Keratinocyte (primary cell): ENCODE results near the gene MED4. TPM values are rescaled to one million over a fixed set of nuclear protein-coding genes. Genes with fewer than 3 reads are reported as not detected.

Experiments used
- DNase-seq: peaks from one replicate; pipeline ENCODE4 v3.0.0-alpha.2; 2011; ENCODE audit warnings: low read depth, missing footprints, low spot score
- FAIRE-seq: peaks from 2 replicates; lab custom pipeline; 2011; peaks lifted over from hg19 to GRCh38; lab: Jason Lieb, UNC
- H2AFZ ChIP-seq: 2 replicates; pipeline ENCODE4 v1.6.0; 2012; ENCODE audit warnings: low read length, control low read depth, inconsistent platforms; ENCODE audit not compliant: control insufficient read depth
- H3K27ac ChIP-seq: 2 replicates; pipeline ENCODE4 v1.5.1; 2011; ENCODE audit warnings: low read length; ENCODE audit not compliant: control insufficient read depth, insufficient read depth
- H3K27me3 ChIP-seq: 3 replicates; pipeline ENCODE4 v1.6.0; 2011; ENCODE audit warnings: low read length; ENCODE audit not compliant: control insufficient read depth, insufficient read depth; ENCODE audit errors: extremely low read depth
- H3K36me3 ChIP-seq, 2 experiments: 2 replicates in 1 of 2; 3 replicates in 1 of 2; pipeline ENCODE4 v1.5.1; 2011; ENCODE audit warnings: low read length in 2 of 2, mild to moderate bottlenecking in 1 of 2; ENCODE audit not compliant: control insufficient read depth in 2 of 2, insufficient read depth in 2 of 2; ENCODE audit errors: extremely low read depth in 1 of 2
- H3K4me1 ChIP-seq: 3 replicates; pipeline ENCODE4 v1.5.1; 2011; ENCODE audit warnings: low read length; ENCODE audit not compliant: control insufficient read depth, insufficient read depth; ENCODE audit errors: extremely low read depth
- H3K4me2 ChIP-seq: 3 replicates; pipeline ENCODE4 v1.6.0; 2011; ENCODE audit warnings: low read depth, low read length; ENCODE audit not compliant: control insufficient read depth, insufficient read depth; ENCODE audit errors: extremely low read depth
- H3K4me3 ChIP-seq, 3 experiments: fragments of 200-600 bp in 1 of 3; sonication (generic) in 1 of 3; 2 replicates in 2 of 3; 3 replicates in 1 of 3; pipeline ENCODE4 v1.5.1; 2011 to 2016; ENCODE audit warnings: low read length in 3 of 3, mild to moderate bottlenecking in 3 of 3, control low read depth in 2 of 3, inconsistent platforms in 1 of 3, low read depth in 1 of 3, mixed read lengths in 1 of 3, mixed run types in 1 of 3, moderate library complexity in 1 of 3; ENCODE audit not compliant: control insufficient read depth in 2 of 3, insufficient read depth in 2 of 3; ENCODE audit errors: extremely low read depth in 1 of 3
- H3K79me2 ChIP-seq: 2 replicates; pipeline ENCODE4 v1.6.0; 2012; ENCODE audit warnings: low read length; ENCODE audit not compliant: control insufficient read depth, insufficient read depth
- H3K9ac ChIP-seq: 3 replicates; pipeline ENCODE4 v1.6.0; 2011; ENCODE audit warnings: low read length; ENCODE audit not compliant: control insufficient read depth, insufficient read depth; ENCODE audit errors: extremely low read depth
- H3K9me1 ChIP-seq: 3 replicates; pipeline ENCODE4 v1.6.0; 2011; ENCODE audit warnings: low read length; ENCODE audit not compliant: control insufficient read depth, insufficient read depth; ENCODE audit errors: extremely low read depth
- H3K9me3 ChIP-seq: 2 replicates; pipeline ENCODE4 v1.5.1; 2012; ENCODE audit warnings: low read depth, low read length; ENCODE audit not compliant: control insufficient read depth
- H4K20me1 ChIP-seq: 3 replicates; pipeline ENCODE4 v1.6.0; 2011; ENCODE audit warnings: low read length; ENCODE audit not compliant: control insufficient read depth, insufficient read depth; ENCODE audit errors: extremely low read depth
- EZH2 ChIP-seq: IDR thresholded peaks from one replicate; pipeline ENCODE4 v1.6.1; 2012; ENCODE audit warnings: inconsistent platforms, mild to moderate bottlenecking, low read length, moderate library complexity
- dilution Hi-C: fragments of 300-500 bp; cut with MboI; formaldehyde crosslinking; loops from one replicate; pipeline ENCODE4 v1.7.0; 2020; ENCODE audit warnings: low sequenced_read_pairs; ENCODE audit not compliant: extremely low pct_ligation_motif_present
- polyA plus RNA-seq, 5 experiments: library from polyadenylated mRNA; depleted of rRNA in 3 of 5; stranded (reverse) in 3 of 5; stranded (forward) in 1 of 5; unstranded in 1 of 5; fragments of >200 nt; gene quantifications; 1 replicate in 1 of 5; 2 replicates in 3 of 5; 3 replicates in 1 of 5; pipeline versions ENCODE4 v1.2.1 to v1.2.3, GENCODE V29; 2011 to 2012; ENCODE audit warnings: missing spikeins in 2 of 5, low read depth in 1 of 5, low replicate concordance in 1 of 5
- TF ChIP-seq, protein P1 (sequence below), 3 experiments: IDR thresholded peaks in 1 of 3; conservative IDR thresholded peaks in 1 of 3; optimal IDR thresholded peaks in 1 of 3; 2 replicates in 2 of 3; 3 replicates in 1 of 3; pipeline versions ENCODE3 to v1.5.1; 2011; ENCODE audit warnings: low read length in 3 of 3, mild to moderate bottlenecking in 3 of 3, moderate library complexity in 2 of 3, control low read depth in 1 of 3, inconsistent platforms in 1 of 3; ENCODE audit not compliant: insufficient read depth in 2 of 3; ENCODE audit errors: extremely low read depth in 1 of 3

MED4 gene
- polyA plus RNA-seq, 1 donor (not counting 4 experiments of a cell fraction or from before 2014, with no cell fraction given), result 62.4 TPM

GRCh38 chr13:48126944-48127830, 32.3 kb upstream of the MED4 start:
- Histone ChIP-seq H4K20me1 (no peaks in the 10 kb centered on the region), H3K4me2 (peak overlapping the region; percentile 72), H3K4me1 (peaks cover 29% of the 10 kb centered on the region), H3K79me2 (no peaks in the 10 kb centered on the region), H3K9ac (peak overlapping the region; percentile 3), H3K9me1 (no peaks in the 10 kb centered on the region), H3K9me3 (no peaks in the 10 kb centered on the region), H3K27me3 (no peaks in the 10 kb centered on the region), H2AFZ (peak overlapping the region; percentile 77), H3K4me3 (no peak overlapping the region), H3K27ac (peak overlapping the region; percentile 48), H3K36me3 (no peaks in the 10 kb centered on the region)
- dilution Hi-C loops, result no loop called here
- FAIRE-seq (peak; percentile 93), DNase-seq (no peak)
- TF ChIP-seq, protein P1, sequence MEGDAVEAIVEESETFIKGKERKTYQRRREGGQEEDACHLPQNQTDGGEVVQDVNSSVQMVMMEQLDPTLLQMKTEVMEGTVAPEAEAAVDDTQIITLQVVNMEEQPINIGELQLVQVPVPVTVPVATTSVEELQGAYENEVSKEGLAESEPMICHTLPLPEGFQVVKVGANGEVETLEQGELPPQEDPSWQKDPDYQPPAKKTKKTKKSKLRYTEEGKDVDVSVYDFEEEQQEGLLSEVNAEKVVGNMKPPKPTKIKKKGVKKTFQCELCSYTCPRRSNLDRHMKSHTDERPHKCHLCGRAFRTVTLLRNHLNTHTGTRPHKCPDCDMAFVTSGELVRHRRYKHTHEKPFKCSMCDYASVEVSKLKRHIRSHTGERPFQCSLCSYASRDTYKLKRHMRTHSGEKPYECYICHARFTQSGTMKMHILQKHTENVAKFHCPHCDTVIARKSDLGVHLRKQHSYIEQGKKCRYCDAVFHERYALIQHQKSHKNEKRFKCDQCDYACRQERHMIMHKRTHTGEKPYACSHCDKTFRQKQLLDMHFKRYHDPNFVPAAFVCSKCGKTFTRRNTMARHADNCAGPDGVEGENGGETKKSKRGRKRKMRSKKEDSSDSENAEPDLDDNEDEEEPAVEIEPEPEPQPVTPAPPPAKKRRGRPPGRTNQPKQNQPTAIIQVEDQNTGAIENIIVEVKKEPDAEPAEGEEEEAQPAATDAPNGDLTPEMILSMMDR (optimal IDR thresholded peaks at IDR 0.05 in 1 of 3, IDR thresholded peaks at IDR 0.05 in 1 of 3, conservative IDR thresholded peaks at IDR 0.05 in 1 of 3; ENCODE audit: extremely low read depth in 1 of 3, insufficient read depth in 2 of 3, low read length in 3 of 3), result peak; percentile 53 to 65 (median 63)
- TF ChIP-seq EZH2, result no peak

DNA sequence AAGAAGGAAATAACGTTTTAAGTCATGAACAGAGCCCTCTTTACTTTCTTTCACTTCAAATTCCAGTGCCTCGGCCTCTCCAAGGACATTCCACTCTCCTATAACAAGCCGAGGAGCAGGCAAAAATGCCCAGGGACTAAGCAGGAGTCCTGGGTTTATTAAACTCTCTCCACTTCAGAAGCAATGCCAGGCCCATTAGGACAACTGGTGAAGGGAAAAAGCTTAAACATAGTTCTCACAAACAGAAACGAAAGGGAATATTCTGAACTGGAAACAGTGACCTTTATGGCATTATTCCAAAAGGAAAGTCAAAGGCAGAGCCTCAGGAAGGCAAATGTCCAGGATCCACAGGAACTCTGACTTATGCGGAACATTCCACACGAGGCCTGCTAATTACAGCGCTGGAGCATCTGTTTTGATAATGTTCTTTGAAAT, 30.9 kb upstream of the MED4 start:
- Histone ChIP-seq H3K4me1 (peaks cover 18% of the 10 kb centered on the region), H3K36me3 (no peaks in the 10 kb centered on the region), H3K4me2 (no peak overlapping the region), H3K9ac (no peak overlapping the region), H2AFZ (no peak overlapping the region), H3K27ac (no peak overlapping the region), H3K9me3 (no peaks in the 10 kb centered on the region), H3K4me3 (no peak overlapping the region), H4K20me1 (no peaks in the 10 kb centered on the region), H3K79me2 (no peaks in the 10 kb centered on the region), H3K9me1 (no peaks in the 10 kb centered on the region), H3K27me3 (no peaks in the 10 kb centered on the region)
- dilution Hi-C loops, result no loop called here
- no peak for DNase-seq
- TF ChIP-seq EZH2, result no peak
- TF ChIP-seq, protein P1 (optimal IDR thresholded peaks at IDR 0.05 in 1 of 3, IDR thresholded peaks at IDR 0.05 in 1 of 3, conservative IDR thresholded peaks at IDR 0.05 in 1 of 3; ENCODE audit: extremely low read depth in 1 of 3, insufficient read depth in 2 of 3, low read length in 3 of 3), result no peak
- FAIRE-seq, result peak; percentile 23
